Ascending aorta (tissue), 2 donors: ENCODE data around the gene GRWD1. TPM values are rescaled to one million over a fixed set of nuclear protein-coding genes. Genes with fewer than 3 reads are reported as not detected.

Source experiments
- DNase-seq, 2 donors: peaks; one replicate each; pipeline ENCODE4 v3.0.0-alpha.2; 2019; ENCODE audit warnings: low spot score in 2 of 2
- H3K27ac ChIP-seq, 2 donors: fragments of 200-600 bp; sonication (generic); one replicate each; pipeline ENCODE4 v1.5.1; 2016 to 2017; ENCODE audit warnings: mild to moderate bottlenecking in 1 of 2
- H3K27me3 ChIP-seq: fragments of 200-600 bp; sonication (generic); one replicate; pipeline ENCODE4 v1.5.1; 2017
- H3K36me3 ChIP-seq, 2 donors: fragments of 200-600 bp; sonication (generic); one replicate each; pipeline ENCODE4 v1.5.1; 2016
- H3K4me1 ChIP-seq, 2 donors: fragments of 200-600 bp; sonication (generic); one replicate each; pipeline ENCODE4 v1.5.1; 2016 to 2017; ENCODE audit warnings: mild to moderate bottlenecking in 1 of 2
- H3K4me3 ChIP-seq, 2 donors: fragments of 200-600 bp; sonication (generic); one replicate each; pipeline ENCODE4 v1.5.1; 2016 to 2017; ENCODE audit warnings: mild to moderate bottlenecking in 1 of 2
- H3K9me3 ChIP-seq, 2 donors: fragments of 200-600 bp; sonication (generic); one replicate each; pipeline ENCODE4 v1.5.1; 2016
- intact Hi-C: fragments of 100-400 bp; cut with DNase I; formaldehyde crosslinking; loops from one replicate; pipeline ENCODE4 v1.15.1; 2023
- total RNA-seq: library from RNA; depleted of rRNA; stranded (reverse); fragments of >200 nt; gene quantifications from one replicate; pipeline ENCODE4 v1.1.0, GENCODE V29; 2016
- TF ChIP-seq, protein P1 (sequence below), 3 experiments: fragments of 200-600 bp in 2 of 3; fragments of 450-650 bp in 1 of 3; sonication (generic) in 2 of 3; IDR thresholded peaks; one replicate each; pipeline ENCODE4 v1.5.1; 2016 to 2019; ENCODE audit warnings: antibody characterized with exemption in 3 of 3, mild to moderate bottlenecking in 1 of 3, moderate library complexity in 1 of 3

Gene GRWD1
- total RNA-seq, 1 donor from 2014 or later: 16.0 TPM

DNA sequence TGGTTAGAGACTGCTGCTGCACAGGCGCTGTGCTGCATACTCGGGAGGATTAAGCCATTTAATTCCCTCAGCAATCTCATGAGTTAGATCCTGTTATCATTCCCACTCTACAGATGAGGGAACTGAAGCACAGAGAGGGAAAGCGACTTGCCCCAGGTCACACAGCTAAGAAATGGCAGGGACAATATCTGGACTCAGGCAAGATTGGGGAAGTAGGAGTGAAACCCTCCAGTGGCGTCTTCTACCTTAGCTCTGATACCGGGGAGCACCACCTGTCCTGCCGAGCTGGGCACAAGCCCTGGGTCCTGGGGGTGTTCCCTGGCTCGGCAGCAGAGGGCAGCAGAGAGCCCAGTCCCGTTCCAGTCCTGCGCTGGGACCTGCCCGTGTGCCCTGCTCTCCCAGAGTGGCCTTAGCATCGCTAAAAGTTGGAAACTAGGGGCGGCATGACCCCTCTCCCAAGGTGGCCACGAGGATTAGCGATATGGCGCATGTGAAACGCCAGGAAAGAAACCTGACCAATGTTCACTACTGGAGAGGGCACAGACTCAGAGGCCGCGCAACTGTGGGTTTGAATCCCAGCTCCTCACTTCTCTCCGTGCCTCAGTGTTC, 43.9 kb downstream of the GRWD1 start:
- Histone ChIP-seq H3K36me3 (no peaks in the 10 kb centered on the region), H3K27me3 (no peaks in the 10 kb centered on the region), H3K27ac (no peak overlapping the region), H3K9me3 (no peaks in the 10 kb centered on the region), H3K4me1 (peaks cover 0 to 15% of the 10 kb centered on the region in 2 donors), H3K4me3 (no peak overlapping the region)
- TF ChIP-seq, protein P1, sequence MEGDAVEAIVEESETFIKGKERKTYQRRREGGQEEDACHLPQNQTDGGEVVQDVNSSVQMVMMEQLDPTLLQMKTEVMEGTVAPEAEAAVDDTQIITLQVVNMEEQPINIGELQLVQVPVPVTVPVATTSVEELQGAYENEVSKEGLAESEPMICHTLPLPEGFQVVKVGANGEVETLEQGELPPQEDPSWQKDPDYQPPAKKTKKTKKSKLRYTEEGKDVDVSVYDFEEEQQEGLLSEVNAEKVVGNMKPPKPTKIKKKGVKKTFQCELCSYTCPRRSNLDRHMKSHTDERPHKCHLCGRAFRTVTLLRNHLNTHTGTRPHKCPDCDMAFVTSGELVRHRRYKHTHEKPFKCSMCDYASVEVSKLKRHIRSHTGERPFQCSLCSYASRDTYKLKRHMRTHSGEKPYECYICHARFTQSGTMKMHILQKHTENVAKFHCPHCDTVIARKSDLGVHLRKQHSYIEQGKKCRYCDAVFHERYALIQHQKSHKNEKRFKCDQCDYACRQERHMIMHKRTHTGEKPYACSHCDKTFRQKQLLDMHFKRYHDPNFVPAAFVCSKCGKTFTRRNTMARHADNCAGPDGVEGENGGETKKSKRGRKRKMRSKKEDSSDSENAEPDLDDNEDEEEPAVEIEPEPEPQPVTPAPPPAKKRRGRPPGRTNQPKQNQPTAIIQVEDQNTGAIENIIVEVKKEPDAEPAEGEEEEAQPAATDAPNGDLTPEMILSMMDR (IDR thresholded peaks at IDR 0.05): peak; percentile 86 to 95 (median 95)
- peak in 1 of 2 donors; percentile 83 for DNase-seq
- intact Hi-C loops: loop anchor here (1.0 to 5.0 kb wide), 3 partner anchors 21 to 127 kb away; partner anchors contain the start of genes CYTH2, SYNGR4 and TMEM143

- TF ChIP-seq, protein P1 (IDR thresholded peaks at IDR 0.05): no peak
- H3K27ac ChIP-seq: peak overlapping the region in 1 of 2 donors; percentile 1
Observed at GRCh38 chr19:48490981-48491792, 45.4 kb downstream of the GRWD1 start.

DNA sequence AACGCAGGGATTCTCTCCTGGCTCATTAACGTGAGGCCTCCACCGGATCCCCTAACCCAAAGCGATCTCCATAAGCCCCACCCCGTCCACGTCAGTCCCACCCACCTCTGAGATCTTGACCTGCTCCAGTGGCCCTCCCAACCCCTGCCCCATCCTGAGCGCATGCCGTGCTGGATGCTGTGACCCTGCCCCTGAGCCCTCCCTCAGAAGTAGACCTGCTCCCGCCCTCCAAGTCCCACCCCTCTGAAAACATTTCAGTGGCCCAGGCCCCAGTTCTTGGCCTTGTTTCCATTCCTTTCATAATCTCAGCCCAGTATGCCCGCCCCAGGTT, 46.0 kb downstream of the GRWD1 start:
- intact Hi-C loops: no loop called here
- Histone ChIP-seq H3K4me1 (peaks cover 0 to 15% of the 10 kb centered on the region in 2 donors), H3K36me3 (no peaks in the 10 kb centered on the region), H3K4me3 (no peak overlapping the region), H3K9me3 (no peaks in the 10 kb centered on the region), H3K27ac (no peak overlapping the region), H3K27me3 (no peaks in the 10 kb centered on the region)
- TF ChIP-seq, protein P1 (IDR thresholded peaks at IDR 0.05): no peak
- DNase-seq: no peak

More at GRCh38 chr19:48490981-48491792, 45.4 kb downstream of the GRWD1 start:
- Histone ChIP-seq H3K4me1 (peaks cover 0 to 15% of the 10 kb centered on the region in 2 donors), H3K4me3 (no peak overlapping the region), H3K27me3 (no peaks in the 10 kb centered on the region), H3K9me3 (no peaks in the 10 kb centered on the region), H3K36me3 (no peaks in the 10 kb centered on the region)
- intact Hi-C loops: no loop called here
- no peak for DNase-seq

GRCh38 chr19:48492925-48493717, 47.3 kb downstream of the GRWD1 start:
- Histone ChIP-seq H3K27me3 (peaks cover under 1% of the 10 kb centered on the region), H3K4me1 (peaks cover 0 to 10% of the 10 kb centered on the region in 2 donors), H3K27ac (peak overlapping the region; percentile 37 to 61), H3K4me3 (peak overlapping the region; percentile 58 to 72), H3K9me3 (no peaks in the 10 kb centered on the region), H3K36me3 (no peaks in the 10 kb centered on the region)
- TF ChIP-seq, protein P1 (IDR thresholded peaks at IDR 0.05): no peak
- peak; percentile 89 to 95 for DNase-seq
- intact Hi-C loops: loop anchor here (1.0 kb wide), 1 partner anchor 18 kb away; the partner anchor contains the start of gene LMTK3

- intact Hi-C loops: loop anchor here (1.0 kb wide), 1 partner anchor 17 kb away; the partner anchor contains the start of gene LMTK3
Observed at GRCh38 chr19:48493718-48494401, 48.1 kb downstream of the GRWD1 start.

More at GRCh38 chr19:48493718-48494401, 48.1 kb downstream of the GRWD1 start:
- no peaks in the 10 kb centered on the region for H3K36me3 ChIP-seq
- peak overlapping the region; percentile 37 to 61 for H3K27ac ChIP-seq
- TF ChIP-seq, protein P1 (IDR thresholded peaks at IDR 0.05): no peak
- H3K4me1 ChIP-seq: peaks cover 0 to 7% of the 10 kb centered on the region in 2 donors
- DNase-seq: no peak
- no peaks in the 10 kb centered on the region for H3K9me3 ChIP-seq
- H3K4me3 ChIP-seq: peak overlapping the region; percentile 58 to 72
- H3K27me3 ChIP-seq: peaks cover 8% of the 10 kb centered on the region
